BE2C (cell line): ENCODE data around the gene CSRNP2.

ENCODE experiments used
- DNase-seq: peaks from one replicate; pipeline ENCODE4 v3.0.0-alpha.2; 2020
- H3K27me3 ChIP-seq: fragments of 250-450 bp; sonication (Bioruptor Pico); 2 replicates; pipeline ENCODE4 v1.5.1; 2020; ENCODE audit warnings: mild to moderate bottlenecking
- H3K36me3 ChIP-seq: fragments of 250-450 bp; sonication (Bioruptor Pico); 2 replicates; pipeline ENCODE4 v1.5.1; 2020; ENCODE audit warnings: mild to moderate bottlenecking
- H3K4me1 ChIP-seq: fragments of 250-450 bp; sonication (Bioruptor Pico); 2 replicates; pipeline ENCODE4 v1.5.1; 2020
- H3K4me3 ChIP-seq: 2 replicates; pipeline ENCODE4 v1.5.1; 2011; ENCODE audit warnings: low read depth, low read length
- H3K9me3 ChIP-seq: fragments of 250-450 bp; sonication (Bioruptor Pico); 2 replicates; pipeline ENCODE4 v1.5.1; 2020
- TF ChIP-seq, protein P1 (sequence below): IDR thresholded peaks from 2 replicates; pipeline ENCODE4 v1.5.1; 2012; ENCODE audit warnings: mild to moderate bottlenecking, low read depth, low read length

CSRNP2 gene

DNA sequence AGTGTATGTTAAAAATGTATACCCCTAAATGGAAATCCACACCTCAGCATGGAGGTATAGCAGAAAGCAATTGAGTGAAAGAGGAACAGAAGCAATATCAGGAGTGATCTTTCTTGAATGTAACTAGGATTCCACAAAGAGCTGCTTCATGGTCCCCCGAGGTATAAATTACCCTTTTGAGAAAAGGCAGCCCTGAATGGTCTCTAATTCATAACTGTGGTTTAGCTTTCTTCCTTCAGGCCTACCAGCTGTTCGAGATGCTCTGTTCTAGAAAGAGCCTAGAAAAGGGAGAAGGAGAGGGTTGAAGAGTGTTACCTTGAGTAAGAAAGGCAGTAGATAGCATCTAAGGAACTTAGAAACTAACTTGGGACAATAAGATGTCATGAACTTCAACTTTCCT, 42.9 kb upstream of the CSRNP2 start:
- Histone ChIP-seq H3K4me3 (no peak overlapping the region), H3K9me3 (no peaks in the 10 kb centered on the region), H3K36me3 (peaks cover 7% of the 10 kb centered on the region; the same call in 1 of the 2 replicates), H3K27me3 (no peaks in the 10 kb centered on the region), H3K4me1 (no peaks in the 10 kb centered on the region)
- no peak for DNase-seq
- TF ChIP-seq, protein P1, sequence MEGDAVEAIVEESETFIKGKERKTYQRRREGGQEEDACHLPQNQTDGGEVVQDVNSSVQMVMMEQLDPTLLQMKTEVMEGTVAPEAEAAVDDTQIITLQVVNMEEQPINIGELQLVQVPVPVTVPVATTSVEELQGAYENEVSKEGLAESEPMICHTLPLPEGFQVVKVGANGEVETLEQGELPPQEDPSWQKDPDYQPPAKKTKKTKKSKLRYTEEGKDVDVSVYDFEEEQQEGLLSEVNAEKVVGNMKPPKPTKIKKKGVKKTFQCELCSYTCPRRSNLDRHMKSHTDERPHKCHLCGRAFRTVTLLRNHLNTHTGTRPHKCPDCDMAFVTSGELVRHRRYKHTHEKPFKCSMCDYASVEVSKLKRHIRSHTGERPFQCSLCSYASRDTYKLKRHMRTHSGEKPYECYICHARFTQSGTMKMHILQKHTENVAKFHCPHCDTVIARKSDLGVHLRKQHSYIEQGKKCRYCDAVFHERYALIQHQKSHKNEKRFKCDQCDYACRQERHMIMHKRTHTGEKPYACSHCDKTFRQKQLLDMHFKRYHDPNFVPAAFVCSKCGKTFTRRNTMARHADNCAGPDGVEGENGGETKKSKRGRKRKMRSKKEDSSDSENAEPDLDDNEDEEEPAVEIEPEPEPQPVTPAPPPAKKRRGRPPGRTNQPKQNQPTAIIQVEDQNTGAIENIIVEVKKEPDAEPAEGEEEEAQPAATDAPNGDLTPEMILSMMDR = no peak

DNA sequence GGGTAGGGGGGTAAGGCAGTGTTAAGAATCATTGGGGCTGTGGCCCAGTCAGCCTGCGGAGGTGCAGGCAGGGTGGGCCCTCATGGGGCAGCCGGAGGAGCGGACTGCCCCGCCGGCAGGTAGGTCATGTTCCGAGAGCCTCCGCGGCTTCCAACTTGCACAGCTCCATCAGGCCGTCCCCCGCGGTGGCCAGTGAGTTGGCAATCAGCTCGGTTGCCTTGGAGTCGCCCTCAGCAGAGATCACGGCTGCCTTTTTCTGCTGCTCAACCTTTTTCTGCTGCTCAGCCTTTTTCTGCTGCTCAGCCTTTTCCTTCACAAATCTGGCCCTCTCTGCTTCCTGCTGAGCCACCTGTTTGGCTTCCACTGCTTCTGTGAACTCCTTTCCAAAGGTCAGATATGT, 41.1 kb upstream of the CSRNP2 start:
- TF ChIP-seq, protein P1 = no peak
- H3K36me3 ChIP-seq = peaks cover 7% of the 10 kb centered on the region; the same call in 1 of the 2 replicates
- H3K4me3 ChIP-seq = no peak overlapping the region
- no peaks in the 10 kb centered on the region for H3K4me1 ChIP-seq
- DNase-seq = no peak
- no peaks in the 10 kb centered on the region for H3K27me3 ChIP-seq
- no peaks in the 10 kb centered on the region for H3K9me3 ChIP-seq

DNA sequence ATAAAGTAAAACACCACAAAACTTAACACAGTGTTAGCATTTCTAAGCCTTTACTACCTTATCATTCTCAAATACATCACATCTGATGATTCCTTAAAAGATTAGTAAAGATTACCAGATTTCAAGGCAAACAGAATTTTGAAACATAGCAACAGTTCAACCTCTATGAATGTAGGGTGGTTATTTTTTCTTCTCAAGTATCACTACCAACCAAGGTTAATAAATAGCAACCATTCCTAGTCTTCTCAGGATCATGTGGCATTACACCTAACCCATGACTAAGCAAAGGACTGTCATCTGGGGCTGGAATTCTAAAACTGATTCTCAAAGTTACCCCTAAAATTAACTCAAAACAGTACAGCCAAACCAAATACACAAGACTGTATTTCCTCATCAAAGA, 39.4 kb upstream of the CSRNP2 start:
- no peak overlapping the region for H3K4me3 ChIP-seq

DNA sequence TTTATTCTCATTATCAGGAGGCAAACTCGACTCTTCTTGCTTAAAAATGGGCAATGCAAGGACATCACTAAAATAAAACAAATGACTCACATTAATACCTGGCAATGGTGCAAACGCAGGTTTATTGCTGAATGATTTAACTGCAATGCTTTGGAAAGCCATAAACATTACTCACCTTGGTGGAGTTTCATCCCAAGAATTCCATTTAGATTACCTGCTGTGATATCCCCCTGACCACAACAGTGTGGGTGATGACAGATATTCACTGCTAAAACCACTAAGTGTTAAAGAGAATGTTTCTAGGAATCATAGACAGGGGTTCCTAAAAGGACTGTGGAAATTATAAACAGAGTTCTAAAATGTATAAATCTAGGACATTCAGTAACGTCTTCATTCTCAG, 35.3 kb upstream of the CSRNP2 start:
- Histone ChIP-seq H3K9me3 (no peaks in the 10 kb centered on the region), H3K4me1 (no peaks in the 10 kb centered on the region), H3K36me3 (peaks cover 14% of the 10 kb centered on the region), H3K27me3 (no peaks in the 10 kb centered on the region), H3K4me3 (no peak overlapping the region)
- TF ChIP-seq, protein P1 = no peak
- no peak for DNase-seq

More for the DNA sequence above, 39.4 kb upstream of the CSRNP2 start:
- TF ChIP-seq, protein P1 = no peak
- Histone ChIP-seq H3K36me3 (peaks cover 7% of the 10 kb centered on the region; the same call in 1 of the 2 replicates), H3K9me3 (no peaks in the 10 kb centered on the region), H3K4me1 (no peaks in the 10 kb centered on the region), H3K27me3 (no peaks in the 10 kb centered on the region)
- DNase-seq = no peak

DNA sequence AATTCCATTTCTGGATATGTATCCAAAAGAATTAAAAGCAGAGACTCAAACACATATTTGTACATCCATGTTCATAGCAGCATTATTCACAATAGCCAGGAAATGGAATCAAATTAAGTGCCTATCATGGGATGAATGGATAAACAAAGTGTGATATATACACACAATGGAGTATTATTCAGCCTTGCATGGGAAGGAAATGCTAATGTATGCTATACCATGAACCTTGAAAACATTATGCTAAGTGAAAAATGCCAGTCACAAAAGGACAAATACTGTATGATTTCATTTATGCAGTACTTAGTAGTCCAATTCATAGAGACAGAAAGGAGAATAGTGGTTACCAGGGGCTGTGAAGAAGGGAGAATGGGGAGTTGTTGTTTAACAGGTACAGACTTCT, 32.1 kb upstream of the CSRNP2 start:
- no peaks in the 10 kb centered on the region for H3K4me1 ChIP-seq
- H3K36me3 ChIP-seq = peaks cover 25% of the 10 kb centered on the region
- H3K9me3 ChIP-seq = no peaks in the 10 kb centered on the region
- H3K4me3 ChIP-seq = no peak overlapping the region
- DNase-seq = no peak
- TF ChIP-seq, protein P1 = no peak
- H3K27me3 ChIP-seq = no peaks in the 10 kb centered on the region

DNA sequence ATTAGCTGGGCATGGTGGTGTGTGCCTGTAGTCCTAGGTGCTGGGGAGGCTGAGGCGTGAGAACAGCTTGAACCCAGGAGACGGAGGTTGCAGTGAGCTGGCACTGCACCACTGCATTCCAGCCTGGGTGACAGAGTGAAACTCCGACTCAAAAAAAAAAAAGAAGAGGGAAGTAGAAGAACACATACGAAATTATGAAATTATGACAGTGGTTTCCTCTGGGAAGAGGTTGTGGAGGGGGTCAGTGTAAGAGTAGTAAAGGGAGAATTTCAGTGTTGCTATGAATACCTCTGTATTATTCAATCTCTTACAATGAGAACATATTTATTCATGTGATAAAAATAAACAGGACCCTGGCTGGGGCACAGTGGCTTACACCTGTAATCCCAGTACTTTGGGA, 24.7 kb upstream of the CSRNP2 start:
- no peaks in the 10 kb centered on the region for H3K9me3 ChIP-seq
- peaks cover 62% of the 10 kb centered on the region for H3K36me3 ChIP-seq
- H3K4me1 ChIP-seq = no peaks in the 10 kb centered on the region
- TF ChIP-seq, protein P1 = no peak
- DNase-seq = no peak
- H3K27me3 ChIP-seq = no peaks in the 10 kb centered on the region
- no peak overlapping the region for H3K4me3 ChIP-seq
